KG1 (cell line): ENCODE data around the gene KRTAP6-1.

ENCODE experiments used
- DNase-seq: peaks from one replicate; lab custom pipeline; 2025; lab: John Stamatoyannopoulos, UW

Gene KRTAP6-1

GRCh38 chr21:30577766-30578165 is 36.0 kb downstream of the KRTAP6-1 start:
- no peak for DNase-seq

DNA sequence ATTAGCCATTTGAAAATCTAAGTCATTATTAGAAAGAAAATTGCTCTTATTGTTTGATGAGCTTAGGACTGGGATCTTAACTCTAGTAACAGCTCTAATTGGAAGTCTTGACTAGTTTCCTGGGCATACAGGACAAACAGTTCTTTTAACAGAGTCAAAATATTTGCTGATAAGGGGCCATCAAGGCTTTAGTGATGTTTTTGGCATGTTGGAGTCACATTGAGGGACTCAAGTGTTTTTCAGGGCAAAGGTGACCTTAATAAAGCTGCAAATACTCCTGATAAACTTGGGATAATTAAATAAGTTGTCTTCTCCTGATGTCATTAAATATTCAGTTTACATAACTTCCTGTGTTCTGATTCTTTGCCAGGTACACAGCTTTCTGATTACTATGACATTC is 46.1 kb downstream of the KRTAP6-1 start:
- DNase-seq: no peak

DNA sequence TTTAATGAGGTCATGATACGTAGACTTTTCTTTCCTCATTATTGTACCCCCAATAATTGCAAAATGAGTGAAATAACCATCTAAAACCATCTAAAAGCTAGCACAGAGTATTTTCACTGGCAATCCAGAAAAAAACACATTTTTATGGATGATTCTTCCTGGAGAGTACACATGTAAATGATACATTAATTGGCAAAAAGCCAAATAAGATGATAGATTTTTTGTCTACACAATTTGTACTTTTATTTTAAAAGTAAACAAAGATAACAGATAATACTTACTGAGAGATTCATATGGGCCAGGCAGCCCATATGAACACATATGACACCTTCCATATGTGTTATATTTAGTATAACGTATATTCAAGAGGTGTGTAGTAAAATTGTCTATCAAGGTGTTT is 50.1 kb downstream of the KRTAP6-1 start:
- DNase-seq: no peak
